HG02981 (cell line): Measurements from ENCODE around the gene PALD1.
"Not testable (repeated sequence)": the region's sequence is repeated elsewhere in the genome, so short reads cannot be mapped to it uniquely, and the experiment has no call there.

Experiments used
- ATAC-seq: cut with Tn5 transposase; IDR thresholded peaks from one replicate; pipeline ENCODE4 v1.9.1; 2021; ENCODE audit warnings: mild to moderate bottlenecking, moderate library complexity; ENCODE audit not compliant: unreplicated experiment

Gene PALD1

DNA sequence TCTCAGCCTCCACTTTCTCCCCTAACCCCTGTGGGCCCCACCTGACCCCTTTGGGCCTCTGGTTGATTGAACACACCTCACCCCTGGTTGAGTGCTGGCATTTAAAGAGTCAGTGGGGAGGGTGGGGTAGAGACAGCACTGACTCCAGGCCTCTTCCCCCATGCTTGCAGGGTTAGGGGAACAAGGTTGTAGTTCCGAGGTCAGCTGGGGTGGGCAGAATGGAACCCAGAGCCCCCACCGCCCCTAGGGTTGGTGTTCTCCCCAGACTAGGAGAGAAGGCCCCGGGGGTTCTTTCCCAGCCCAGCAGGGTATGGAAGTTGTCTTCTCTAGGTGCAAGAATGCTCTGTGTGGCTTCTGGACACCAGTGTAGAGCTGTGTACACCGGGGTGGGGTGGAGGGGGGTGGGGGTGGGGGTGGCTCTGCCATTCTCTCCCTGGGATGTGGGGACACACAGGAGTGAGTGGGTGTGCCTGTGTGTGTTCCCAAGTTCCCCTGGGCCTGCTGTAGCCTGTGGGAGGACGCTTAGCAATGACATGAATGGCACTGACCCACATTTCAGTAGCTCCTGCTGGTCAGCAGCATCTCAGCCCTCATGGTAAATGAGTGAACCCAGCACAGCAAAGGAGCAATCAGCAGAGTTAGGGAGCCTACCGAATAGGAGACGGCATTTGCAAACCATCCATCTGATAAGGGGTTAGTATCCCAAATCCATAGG lies 90.4 kb downstream of the PALD1 start:
- ATAC-seq, result no peak

GRCh38 chr10:70571236-70571635 lies 92.7 kb downstream of the PALD1 start:
- no peak for ATAC-seq

DNA sequence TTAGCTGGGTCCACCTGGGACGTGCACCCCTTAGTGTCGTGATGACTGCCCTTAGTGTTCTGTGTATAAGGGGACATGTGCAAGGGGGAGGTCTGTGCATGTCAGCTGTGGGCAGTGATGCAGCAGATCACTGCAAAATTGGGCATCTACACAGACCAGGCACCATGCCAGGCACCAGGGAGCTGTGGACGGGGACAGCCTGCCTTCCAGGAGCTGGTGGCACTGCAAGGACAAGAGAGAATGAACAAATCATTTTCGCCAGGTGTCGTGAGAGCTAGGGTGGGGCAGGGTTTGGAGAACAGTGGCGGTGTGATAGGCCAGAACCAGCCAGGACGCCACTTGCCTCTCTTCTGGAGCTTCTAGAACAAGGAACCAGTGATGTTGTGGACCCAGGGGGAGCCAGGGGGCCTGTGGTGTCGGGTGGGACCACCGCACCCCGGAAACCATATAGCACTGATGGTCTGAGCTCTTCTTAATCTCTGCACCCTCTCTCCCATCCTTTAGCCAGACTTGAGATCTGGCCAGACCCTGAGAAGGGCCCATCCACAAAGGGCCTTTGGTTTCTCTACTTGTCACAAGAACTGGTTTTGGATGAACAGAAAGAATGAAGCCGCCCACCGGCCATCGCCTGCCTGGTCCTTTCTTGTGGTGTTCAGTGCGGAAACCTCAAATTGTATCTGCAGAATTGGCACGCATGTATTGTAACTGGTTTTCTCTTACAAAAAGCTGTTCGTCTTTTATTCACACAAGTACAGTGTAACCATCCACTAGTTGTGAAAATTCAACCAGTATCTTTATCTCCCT lies 93.3 kb downstream of the PALD1 start:
- no peak for ATAC-seq

- ATAC-seq, result no peak
Measured at GRCh38 chr10:70573599-70574506, 95.3 kb downstream of the PALD1 start.

GRCh38 chr10:70575486-70575873 lies 96.9 kb downstream of the PALD1 start:
- ATAC-seq, result no peak

DNA sequence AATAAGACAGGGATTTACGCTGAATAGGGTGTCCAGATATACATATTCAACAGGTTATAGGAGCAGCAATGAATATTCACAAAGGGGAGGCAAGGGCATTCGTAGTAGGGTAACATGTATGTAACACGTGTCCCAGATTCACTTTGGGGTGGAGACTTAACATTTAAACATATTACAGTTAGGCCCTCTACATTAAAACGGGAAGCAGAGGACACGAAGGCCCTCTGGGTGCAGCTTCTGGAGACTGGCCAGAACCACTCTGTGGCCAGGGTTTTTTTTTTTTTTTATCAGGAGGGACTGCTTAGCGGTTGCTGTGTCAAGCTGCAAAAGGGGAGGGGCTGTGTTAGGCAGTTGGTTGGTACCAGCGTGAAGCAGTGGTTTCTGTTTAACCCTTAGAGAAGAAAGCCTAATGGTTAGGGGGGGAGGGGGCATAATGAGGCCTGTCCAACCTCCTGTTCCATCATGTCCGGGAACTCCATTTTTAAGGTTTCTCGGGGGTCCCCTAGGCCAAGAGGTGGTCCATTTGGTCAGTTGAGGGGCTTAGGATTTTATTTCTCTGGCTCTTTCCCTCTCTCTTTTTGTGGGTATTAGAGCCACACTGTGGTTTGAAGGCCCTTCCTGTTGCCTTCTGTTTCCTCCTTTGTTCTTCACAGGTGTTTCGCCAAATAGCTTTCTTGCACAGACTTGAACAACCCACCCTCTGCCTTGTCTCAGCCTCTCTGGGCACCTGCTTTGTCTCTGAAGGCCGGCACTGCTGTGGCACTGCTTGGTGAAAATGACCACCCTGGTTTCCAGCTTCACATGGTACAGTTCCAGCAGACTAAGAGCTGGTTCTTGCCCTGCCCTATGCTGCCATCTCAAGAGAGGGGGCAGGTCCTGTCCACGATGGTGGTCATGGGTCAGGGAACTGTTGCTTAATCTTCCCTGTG lies 97.6 kb downstream of the PALD1 start:
- ATAC-seq, result peak; percentile 50

- ATAC-seq, result no peak
Measured at GRCh38 chr10:70576803-70577517, 98.4 kb downstream of the PALD1 start.

GRCh38 chr10:70578371-70578947 lies 99.9 kb downstream of the PALD1 start:
- peak; percentile 65 for ATAC-seq

DNA sequence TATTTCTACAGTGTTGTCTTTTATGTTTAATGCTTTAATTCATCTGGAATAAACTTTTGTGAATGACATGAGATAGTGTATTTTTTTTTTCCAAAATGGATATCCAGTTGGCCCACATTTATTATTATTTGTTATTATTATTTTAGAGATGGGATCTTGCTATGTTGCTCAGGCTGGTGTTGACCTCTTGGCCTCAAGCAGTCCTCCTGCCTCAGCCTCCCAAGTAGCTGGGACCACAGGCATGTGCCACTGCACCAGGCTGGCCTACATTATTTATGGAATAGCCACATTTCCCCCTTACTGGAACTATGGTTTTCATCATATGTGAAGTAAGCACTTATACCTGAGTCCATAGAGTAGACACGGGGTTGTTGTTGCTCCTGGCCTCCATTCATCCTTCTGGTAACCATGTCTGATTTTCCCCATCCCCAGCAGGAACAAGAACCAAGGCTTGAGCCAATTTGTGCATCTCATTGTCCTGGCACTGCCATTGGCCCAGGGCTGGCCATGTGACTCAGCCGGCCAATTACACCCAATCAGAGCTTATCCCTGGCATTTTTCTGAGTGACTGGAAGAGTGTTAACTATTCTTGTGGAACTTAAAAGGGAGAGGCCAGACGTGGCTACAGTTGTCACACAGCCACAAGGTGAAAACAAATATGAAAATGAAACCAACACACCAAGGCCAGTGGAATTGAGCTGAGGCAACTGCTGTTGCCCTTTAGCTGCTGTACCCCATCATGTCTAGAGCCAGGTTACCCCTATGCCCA lies 100.9 kb downstream of the PALD1 start:
- no peak for ATAC-seq

DNA sequence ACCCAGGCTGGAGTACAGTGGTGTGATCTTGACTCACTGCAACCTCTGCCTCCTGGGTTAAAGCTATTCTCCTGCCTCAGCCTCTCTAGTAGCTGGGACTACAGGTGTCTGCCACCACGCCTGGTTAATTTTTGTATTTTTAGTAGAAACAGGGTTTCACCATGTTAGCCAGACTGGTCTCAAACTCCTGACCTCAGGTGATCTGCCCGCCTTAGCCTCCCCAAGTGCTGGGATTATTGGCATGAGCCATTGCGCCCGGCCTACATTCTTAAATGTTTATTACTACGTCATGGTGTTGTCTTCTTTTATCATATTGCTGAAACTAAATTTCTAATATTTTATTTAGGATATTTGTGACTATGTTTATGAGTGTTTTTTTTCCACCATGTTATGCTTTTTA lies 102.6 kb downstream of the PALD1 start:
- not testable (repeated sequence) for ATAC-seq

GRCh38 chr10:70582793-70583668 lies 104.5 kb downstream of the PALD1 start:
- ATAC-seq, result no peak

DNA sequence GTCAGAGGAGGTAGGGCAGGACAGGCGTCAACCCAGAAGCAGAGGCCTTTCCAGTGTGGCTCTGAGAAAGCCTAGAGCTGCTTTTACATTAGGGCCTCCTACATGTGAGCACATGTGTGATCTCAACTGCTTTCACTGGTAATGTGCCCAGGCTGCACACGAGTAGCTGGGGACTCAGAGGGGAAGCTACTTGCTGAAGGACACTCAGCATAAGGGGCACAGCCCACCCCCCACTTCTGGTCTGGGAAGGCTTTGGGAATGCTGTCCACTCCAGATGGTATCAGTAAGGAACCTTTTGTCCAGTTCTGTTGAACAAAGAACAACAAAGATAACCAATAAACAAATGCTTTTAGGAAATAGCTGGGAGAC lies 105.1 kb downstream of the PALD1 start:
- no peak for ATAC-seq

GRCh38 chr10:70584366-70584765 lies 105.8 kb downstream of the PALD1 start:
- ATAC-seq, result no peak

DNA sequence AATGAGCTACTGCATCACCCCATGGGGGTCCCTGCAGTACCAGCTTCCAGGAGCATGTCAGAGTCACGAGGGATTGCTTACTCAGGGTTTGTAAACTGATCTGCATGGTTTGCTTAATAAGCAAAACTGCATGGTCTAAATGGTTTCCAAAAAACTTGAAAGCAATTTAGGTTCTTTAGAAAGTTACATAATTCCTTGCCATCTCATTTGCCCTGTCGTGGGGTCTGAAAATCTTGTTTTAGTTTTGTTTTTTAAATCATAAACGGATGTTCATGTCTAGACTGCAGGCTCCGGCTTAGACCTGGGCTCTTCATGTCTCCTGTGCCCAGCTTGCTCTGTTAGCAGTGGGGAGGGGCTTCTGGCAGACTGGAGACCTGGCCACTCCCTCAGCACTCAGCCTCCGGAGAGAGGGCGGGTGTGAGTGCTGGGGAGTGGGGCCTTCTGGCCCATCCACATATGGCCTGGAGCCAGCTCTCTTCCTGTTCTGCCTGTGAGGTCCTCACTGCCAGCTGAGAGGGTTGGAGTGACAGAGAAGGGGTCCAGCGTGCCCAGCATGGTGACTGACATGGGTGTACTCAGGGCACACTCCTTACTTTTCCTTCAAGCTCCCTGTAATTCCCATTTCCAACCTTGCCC lies 106.5 kb downstream of the PALD1 start:
- no peak for ATAC-seq

- ATAC-seq, result no peak
Measured at GRCh38 chr10:70585578-70586169, 107.1 kb downstream of the PALD1 start.

- no peak for ATAC-seq
Measured at GRCh38 chr10:70586348-70586930, 107.9 kb downstream of the PALD1 start.
